ENCODE data around the gene ZNF335. TPM values are rescaled to one million over a fixed set of nuclear protein-coding genes. Genes with fewer than 3 reads are reported as not detected.

ZNF335 gene
- total and polyA plus RNA-seq, 2 of the 13 experiments (the other 11 are each of a cell fraction or from before 2014, with no cell fraction given), result 9.7 to 13.7 TPM

DNA sequence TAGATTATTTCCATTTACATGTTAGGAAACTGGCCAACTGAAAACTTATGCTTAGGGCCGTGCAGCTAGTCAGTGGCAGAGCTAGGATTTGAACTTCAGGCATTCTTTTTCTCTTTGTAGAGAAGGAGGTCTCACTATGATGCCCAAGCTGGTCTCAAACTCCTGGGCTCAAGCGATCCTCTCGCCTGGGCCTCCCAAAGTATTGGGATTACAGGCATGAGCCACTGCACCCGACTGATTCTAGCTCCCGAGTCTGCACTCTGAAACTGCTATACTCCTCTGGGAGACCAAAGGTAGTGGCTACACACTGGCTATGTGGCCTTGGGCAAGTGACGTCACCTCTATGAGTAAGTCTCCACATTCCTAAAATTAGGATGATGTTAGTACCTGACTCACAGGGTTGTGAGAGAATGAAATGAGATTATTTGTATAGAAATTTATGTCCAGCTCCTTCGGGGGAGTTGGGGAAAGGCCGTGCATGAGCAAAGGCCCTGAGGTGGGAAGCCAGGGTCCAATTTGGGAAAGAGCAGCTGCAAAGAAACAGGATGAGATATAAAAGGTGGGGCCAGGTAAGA, 66.4 kb downstream of the ZNF335 start (continued):
- TF ChIP-seq, protein P1, sequence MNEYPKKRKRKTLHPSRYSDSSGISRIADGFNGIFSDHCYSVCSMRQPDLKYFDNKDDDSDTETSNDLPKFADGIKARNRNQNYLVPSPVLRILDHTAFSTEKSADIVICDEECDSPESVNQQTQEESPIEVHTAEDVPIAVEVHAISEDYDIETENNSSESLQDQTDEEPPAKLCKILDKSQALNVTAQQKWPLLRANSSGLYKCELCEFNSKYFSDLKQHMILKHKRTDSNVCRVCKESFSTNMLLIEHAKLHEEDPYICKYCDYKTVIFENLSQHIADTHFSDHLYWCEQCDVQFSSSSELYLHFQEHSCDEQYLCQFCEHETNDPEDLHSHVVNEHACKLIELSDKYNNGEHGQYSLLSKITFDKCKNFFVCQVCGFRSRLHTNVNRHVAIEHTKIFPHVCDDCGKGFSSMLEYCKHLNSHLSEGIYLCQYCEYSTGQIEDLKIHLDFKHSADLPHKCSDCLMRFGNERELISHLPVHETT (CRISPR knock-in tag; conservative IDR thresholded peaks at IDR 0.05), result no peak
- TF ChIP-seq ZNF782 (CRISPR knock-in tag; IDR thresholded peaks at IDR 0.05; ENCODE audit: borderline replicate concordance), result no peak
- TF ChIP-seq SATB2 (CRISPR knock-in tag; IDR thresholded peaks at IDR 0.05), result no peak
- TF ChIP-seq ZBTB3 (CRISPR knock-in tag; IDR thresholded peaks at IDR 0.05; ENCODE audit: borderline replicate concordance, low read depth), result no peak
- TF ChIP-seq, protein P2, sequence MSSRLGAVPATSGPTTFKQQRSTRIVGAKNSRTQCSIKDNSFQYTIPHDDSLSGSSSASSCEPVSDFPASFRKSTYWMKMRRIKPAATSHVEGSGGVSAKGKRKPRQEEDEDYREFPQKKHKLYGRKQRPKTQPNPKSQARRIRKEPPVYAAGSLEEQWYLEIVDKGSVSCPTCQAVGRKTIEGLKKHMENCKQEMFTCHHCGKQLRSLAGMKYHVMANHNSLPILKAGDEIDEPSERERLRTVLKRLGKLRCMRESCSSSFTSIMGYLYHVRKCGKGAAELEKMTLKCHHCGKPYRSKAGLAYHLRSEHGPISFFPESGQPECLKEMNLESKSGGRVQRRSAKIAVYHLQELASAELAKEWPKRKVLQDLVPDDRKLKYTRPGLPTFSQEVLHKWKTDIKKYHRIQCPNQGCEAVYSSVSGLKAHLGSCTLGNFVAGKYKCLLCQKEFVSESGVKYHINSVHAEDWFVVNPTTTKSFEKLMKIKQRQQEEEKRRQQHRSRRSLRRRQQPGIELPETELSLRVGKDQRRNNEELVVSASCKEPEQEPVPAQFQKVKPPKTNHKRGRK (CRISPR knock-in tag; IDR thresholded peaks at IDR 0.05), result no peak
- TF ChIP-seq, protein P3, sequence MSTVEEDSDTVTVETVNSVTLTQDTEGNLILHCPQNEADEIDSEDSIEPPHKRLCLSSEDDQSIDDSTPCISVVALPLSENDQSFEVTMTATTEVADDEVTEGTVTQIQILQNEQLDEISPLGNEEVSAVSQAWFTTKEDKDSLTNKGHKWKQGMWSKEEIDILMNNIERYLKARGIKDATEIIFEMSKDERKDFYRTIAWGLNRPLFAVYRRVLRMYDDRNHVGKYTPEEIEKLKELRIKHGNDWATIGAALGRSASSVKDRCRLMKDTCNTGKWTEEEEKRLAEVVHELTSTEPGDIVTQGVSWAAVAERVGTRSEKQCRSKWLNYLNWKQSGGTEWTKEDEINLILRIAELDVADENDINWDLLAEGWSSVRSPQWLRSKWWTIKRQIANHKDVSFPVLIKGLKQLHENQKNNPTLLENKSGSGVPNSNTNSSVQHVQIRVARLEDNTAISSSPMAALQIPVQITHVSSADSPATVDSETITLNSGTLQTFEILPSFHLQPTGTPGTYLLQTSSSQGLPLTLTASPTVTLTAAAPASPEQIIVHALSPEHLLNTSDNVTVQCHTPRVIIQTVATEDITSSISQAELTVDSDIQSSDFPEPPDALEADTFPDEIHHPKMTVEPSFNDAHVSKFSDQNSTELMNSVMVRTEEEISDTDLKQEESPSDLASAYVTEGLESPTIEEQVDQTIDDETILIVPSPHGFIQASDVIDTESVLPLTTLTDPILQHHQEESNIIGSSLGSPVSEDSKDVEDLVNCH (CRISPR knock-in tag; IDR thresholded peaks at IDR 0.05), result no peak
- TF ChIP-seq GLI4 (CRISPR knock-in tag; IDR thresholded peaks at IDR 0.05; ENCODE audit: borderline replicate concordance), result no peak
- TF ChIP-seq, protein P4, sequence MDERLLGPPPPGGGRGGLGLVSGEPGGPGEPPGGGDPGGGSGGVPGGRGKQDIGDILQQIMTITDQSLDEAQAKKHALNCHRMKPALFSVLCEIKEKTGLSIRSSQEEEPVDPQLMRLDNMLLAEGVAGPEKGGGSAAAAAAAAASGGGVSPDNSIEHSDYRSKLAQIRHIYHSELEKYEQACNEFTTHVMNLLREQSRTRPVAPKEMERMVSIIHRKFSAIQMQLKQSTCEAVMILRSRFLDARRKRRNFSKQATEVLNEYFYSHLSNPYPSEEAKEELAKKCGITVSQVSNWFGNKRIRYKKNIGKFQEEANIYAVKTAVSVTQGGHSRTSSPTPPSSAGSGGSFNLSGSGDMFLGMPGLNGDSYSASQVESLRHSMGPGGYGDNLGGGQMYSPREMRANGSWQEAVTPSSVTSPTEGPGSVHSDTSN (CRISPR knock-in tag; IDR thresholded peaks at IDR 0.05), result no peak
- TF ChIP-seq ZSCAN21 (CRISPR knock-in tag; IDR thresholded peaks at IDR 0.05; ENCODE audit: borderline replicate concordance), result no peak
- no peak for TF ChIP-seq RFXANK (CRISPR knock-in tag; IDR thresholded peaks at IDR 0.05)
- TF ChIP-seq ZEB1 (IDR thresholded peaks at IDR 0.05; ENCODE audit: insufficient replicate concordance, low read depth), result no peak
- no peak for TF ChIP-seq MYNN (CRISPR knock-in tag; IDR thresholded peaks at IDR 0.05; ENCODE audit: low read depth)
- TF ChIP-seq TEAD3 (CRISPR knock-in tag; optimal IDR thresholded peaks at IDR 0.05; ENCODE audit: borderline replicate concordance), result no peak
- no peak for TF ChIP-seq ISX (CRISPR knock-in tag; conservative IDR thresholded peaks at IDR 0.05)
- 0 out of 2 replicates have a peak, but pooled peaks have one; percentile 61 for TF ChIP-seq ZMYM3 (CRISPR knock-in tag; IDR thresholded peaks at IDR 0.05)
- no peak for TF ChIP-seq ZNF3 (CRISPR knock-in tag; IDR thresholded peaks at IDR 0.05)
- no peak for TF ChIP-seq NFRKB (IDR thresholded peaks at IDR 0.05)
- TF ChIP-seq ZBTB42 (CRISPR knock-in tag; IDR thresholded peaks at IDR 0.05), result no peak
- TF ChIP-seq ZSCAN22 (CRISPR knock-in tag; IDR thresholded peaks at IDR 0.05), result no peak
- TF ChIP-seq MED1 (CRISPR knock-in tag; IDR thresholded peaks at IDR 0.05), result 0 out of 2 replicates have a peak, but pooled peaks have one; percentile 36
- TF ChIP-seq ZNF441 (CRISPR knock-in tag; IDR thresholded peaks at IDR 0.05; ENCODE audit: borderline replicate concordance), result no peak
- TF ChIP-seq, protein P5, sequence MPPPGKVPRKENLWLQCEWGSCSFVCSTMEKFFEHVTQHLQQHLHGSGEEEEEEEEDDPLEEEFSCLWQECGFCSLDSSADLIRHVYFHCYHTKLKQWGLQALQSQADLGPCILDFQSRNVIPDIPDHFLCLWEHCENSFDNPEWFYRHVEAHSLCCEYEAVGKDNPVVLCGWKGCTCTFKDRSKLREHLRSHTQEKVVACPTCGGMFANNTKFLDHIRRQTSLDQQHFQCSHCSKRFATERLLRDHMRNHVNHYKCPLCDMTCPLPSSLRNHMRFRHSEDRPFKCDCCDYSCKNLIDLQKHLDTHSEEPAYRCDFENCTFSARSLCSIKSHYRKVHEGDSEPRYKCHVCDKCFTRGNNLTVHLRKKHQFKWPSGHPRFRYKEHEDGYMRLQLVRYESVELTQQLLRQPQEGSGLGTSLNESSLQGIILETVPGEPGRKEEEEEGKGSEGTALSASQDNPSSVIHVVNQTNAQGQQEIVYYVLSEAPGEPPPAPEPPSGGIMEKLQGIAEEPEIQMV (CRISPR knock-in tag; IDR thresholded peaks at IDR 0.05; ENCODE audit: low read depth), result no peak
- peak; percentile 95 for TF ChIP-seq ZBTB21 (CRISPR knock-in tag; IDR thresholded peaks at IDR 0.05)

Measured in HepG2 (cell line).